Measurements from ENCODE around the gene ZNF333. TPM values are rescaled to one million over a fixed set of nuclear protein-coding genes. Genes with fewer than 3 reads are reported as not detected.
"Not testable (repeated sequence)": the region's sequence is repeated elsewhere in the genome, so short reads cannot be mapped to it uniquely, and the experiment has no call there.

ZNF333 gene
- total RNA-seq, 2 donors from 2014 or later = 57.1 to 59.0 TPM

- H3K27me3 ChIP-seq (replicated peaks; ENCODE audit: insufficient read depth) = no peaks in the 10 kb centered on the region
- H3K9me3 ChIP-seq = no peaks in the 10 kb centered on the region
- TF ChIP-seq CTCF (IDR thresholded peaks at IDR 0.05) = no peak
- no peak for DNase-seq (ENCODE audit: low spot score)
- H3K4me1 ChIP-seq (ENCODE audit: control insufficient read depth in 1 of 2, low read depth in 2 of 2) = no peaks in the 10 kb centered on the region
- no peaks in the 10 kb centered on the region for H3K36me3 ChIP-seq
- ATAC-seq (ENCODE audit: insufficient number of reproducible peaks, low FRiP score, low read depth) = no peak
- H3K27ac ChIP-seq = no peak overlapping the region
- no peak overlapping the region for H3K4me3 ChIP-seq
Measured at GRCh38 chr19:14770136-14770535, 80.3 kb downstream of the ZNF333 start.

GRCh38 chr19:14770944-14771839, 81.3 kb downstream of the ZNF333 start:
- no peaks in the 10 kb centered on the region for H3K27me3 ChIP-seq (replicated peaks; ENCODE audit: insufficient read depth)
- H3K9me3 ChIP-seq = no peaks in the 10 kb centered on the region
- TF ChIP-seq CTCF (IDR thresholded peaks at IDR 0.05) = no peak
- ATAC-seq (ENCODE audit: insufficient number of reproducible peaks, low FRiP score, low read depth) = no peak
- H3K27ac ChIP-seq = no peak overlapping the region
- H3K36me3 ChIP-seq = no peaks in the 10 kb centered on the region
- no peak for DNase-seq (ENCODE audit: low spot score)
- H3K4me3 ChIP-seq = no peak overlapping the region
- H3K4me1 ChIP-seq (ENCODE audit: control insufficient read depth in 1 of 2, low read depth in 2 of 2) = no peaks in the 10 kb centered on the region

- no peaks in the 10 kb centered on the region for H3K9me3 ChIP-seq
- no peak for DNase-seq (ENCODE audit: low spot score)
- no peaks in the 10 kb centered on the region for H3K36me3 ChIP-seq
- H3K4me3 ChIP-seq = no peak overlapping the region
- no peak overlapping the region for H3K27ac ChIP-seq
- no peak for TF ChIP-seq CTCF (IDR thresholded peaks at IDR 0.05)
- H3K27me3 ChIP-seq (replicated peaks; ENCODE audit: insufficient read depth) = no peaks in the 10 kb centered on the region
- peaks cover 0 to 3% of the 10 kb centered on the region in 2 donors for H3K4me1 ChIP-seq (ENCODE audit: control insufficient read depth in 1 of 2, low read depth in 2 of 2)
- ATAC-seq (ENCODE audit: insufficient number of reproducible peaks, low FRiP score, low read depth) = no peak
Measured at GRCh38 chr19:14772467-14772866, 82.6 kb downstream of the ZNF333 start.

GRCh38 chr19:14772995-14773394, 83.1 kb downstream of the ZNF333 start:
- Histone ChIP-seq H3K27me3 (replicated peaks; ENCODE audit: insufficient read depth) (no peaks in the 10 kb centered on the region), H3K9me3 (no peaks in the 10 kb centered on the region), H3K4me3 (no peak overlapping the region), H3K27ac (no peak overlapping the region), H3K4me1 (ENCODE audit: control insufficient read depth in 1 of 2, low read depth in 2 of 2) (peaks cover 0 to 3% of the 10 kb centered on the region in 2 donors), H3K36me3 (no peaks in the 10 kb centered on the region)
- no peak for ATAC-seq (ENCODE audit: insufficient number of reproducible peaks, low FRiP score, low read depth)
- no peak for DNase-seq (ENCODE audit: low spot score)
- TF ChIP-seq CTCF (IDR thresholded peaks at IDR 0.05) = no peak

GRCh38 chr19:14773722-14774121, 83.9 kb downstream of the ZNF333 start:
- not testable (repeated sequence) for H3K27me3 ChIP-seq (replicated peaks; ENCODE audit: insufficient read depth); DNase-seq (ENCODE audit: low spot score); H3K4me1 ChIP-seq (ENCODE audit: control insufficient read depth in 1 of 2, low read depth in 2 of 2); H3K9me3 ChIP-seq; H3K4me3 ChIP-seq; ATAC-seq (ENCODE audit: insufficient number of reproducible peaks, low FRiP score, low read depth); H3K27ac ChIP-seq; H3K36me3 ChIP-seq

Data from thoracic aorta (tissue), 2 donors.